Liver (tissue), 9 donors: ENCODE measurements around the gene SYT17. TPM values are rescaled to one million over a fixed set of nuclear protein-coding genes. Genes with fewer than 3 reads are reported as not detected.

Experiments
- DNase-seq: peaks from one replicate; pipeline ENCODE4 v3.0.0-alpha.2; 2017; ENCODE audit warnings: low spot score
- H3K27ac ChIP-seq, 2 donors: one replicate each; pipeline ENCODE4 v1.7.0; 2013; ENCODE audit warnings: inconsistent platforms in 2 of 2, low read length in 2 of 2, control low read depth in 1 of 2, low read depth in 1 of 2, mild to moderate bottlenecking in 1 of 2
- H3K27me3 ChIP-seq, 4 donors: one replicate each; pipeline versions ENCODE4 v1.6.1 to v1.7.0; 2013; ENCODE audit warnings: low read length in 3 of 4, inconsistent platforms in 1 of 4, mild to moderate bottlenecking in 1 of 4, moderate library complexity in 1 of 4; ENCODE audit not compliant: control insufficient read depth in 4 of 4, insufficient read depth in 4 of 4
- H3K36me3 ChIP-seq, 4 donors: one replicate each; pipeline versions ENCODE4 v1.6.1 to v1.7.0; 2013; ENCODE audit warnings: low read length in 3 of 4, mild to moderate bottlenecking in 3 of 4, low read depth in 1 of 4, moderate library complexity in 1 of 4; ENCODE audit not compliant: control insufficient read depth in 4 of 4, insufficient read depth in 3 of 4
- H3K4me1 ChIP-seq, 4 donors: one replicate each; pipeline versions ENCODE4 v1.6.1 to v1.7.0; 2013; ENCODE audit warnings: low read length in 3 of 4, mild to moderate bottlenecking in 3 of 4, moderate library complexity in 1 of 4; ENCODE audit not compliant: control insufficient read depth in 4 of 4, insufficient read depth in 4 of 4
- H3K4me3 ChIP-seq, 3 donors: one replicate each; pipeline versions ENCODE4 v1.6.1 to v1.7.0; 2013; ENCODE audit warnings: low read length in 3 of 3, control low read depth in 1 of 3, low read depth in 1 of 3, mild to moderate bottlenecking in 1 of 3
- H3K9ac ChIP-seq, 2 donors: one replicate each; pipeline ENCODE4 v1.7.0; 2013; ENCODE audit warnings: low read length in 2 of 2, mild to moderate bottlenecking in 2 of 2, moderate library complexity in 2 of 2, control low read depth in 1 of 2, low read depth in 1 of 2
- H3K9me3 ChIP-seq, 4 donors: one replicate each; pipeline versions ENCODE4 v1.6.1 to v1.7.0; 2013; ENCODE audit warnings: low read length in 3 of 4; ENCODE audit not compliant: control insufficient read depth in 4 of 4
- CTCF ChIP-seq: fragments of 150-350 bp; IDR thresholded peaks from 2 replicates; pipeline ENCODE4 v1.5.1; 2017; ENCODE audit warnings: improper control_type of control experiment, low read depth, low read length; ENCODE audit not compliant: missing input control
- EGR1 ChIP-seq, 2 donors: IDR thresholded peaks; 2 replicates each; pipeline ENCODE4 v1.6.1; 2016 to 2018; ENCODE audit warnings: antibody characterized with exemption in 2 of 2, low read depth in 2 of 2
- FOXA1 ChIP-seq: IDR thresholded peaks from 2 replicates; pipeline ENCODE4 v1.6.1; 2016; ENCODE audit warnings: antibody characterized with exemption
- FOXA2 ChIP-seq: IDR thresholded peaks from 2 replicates; pipeline ENCODE4 v1.6.1; 2016; ENCODE audit warnings: antibody characterized with exemption
- GABPA ChIP-seq, 2 donors: IDR thresholded peaks in 1 of 2; conservative IDR thresholded peaks in 1 of 2; 2 replicates each; pipeline ENCODE4 v1.6.1; 2016; ENCODE audit warnings: antibody characterized with exemption in 2 of 2, mild to moderate bottlenecking in 1 of 2, moderate library complexity in 1 of 2
- HNF4A ChIP-seq, 2 donors: conservative IDR thresholded peaks; 2 replicates each; pipeline ENCODE4 v1.6.1; 2016; ENCODE audit warnings: antibody characterized with exemption in 2 of 2, mild to moderate bottlenecking in 2 of 2
- HNF4G ChIP-seq: IDR thresholded peaks from 2 replicates; pipeline ENCODE4 v1.6.1; 2016; ENCODE audit warnings: antibody characterized with exemption
- JUND ChIP-seq, 2 donors: IDR thresholded peaks; 2 replicates each; pipeline ENCODE4 v1.6.1; 2016; ENCODE audit warnings: antibody characterized with exemption in 2 of 2
- NR2F2 ChIP-seq: IDR thresholded peaks from 2 replicates; pipeline ENCODE4 v1.6.1; 2016; ENCODE audit warnings: antibody characterized with exemption
- RAD21 ChIP-seq, 2 donors: IDR thresholded peaks; 2 replicates each; pipeline ENCODE4 v1.6.1; 2016; ENCODE audit warnings: antibody characterized with exemption in 2 of 2, mild to moderate bottlenecking in 2 of 2
- RXRA ChIP-seq, 2 donors: IDR thresholded peaks; 2 replicates each; pipeline ENCODE4 v1.6.1; 2017 to 2018; ENCODE audit warnings: antibody characterized with exemption in 2 of 2, mild to moderate bottlenecking in 1 of 2
- SP1 ChIP-seq: IDR thresholded peaks from 2 replicates; pipeline ENCODE4 v1.6.1; 2018; ENCODE audit warnings: antibody characterized with exemption, mild to moderate bottlenecking
- TAF1 ChIP-seq: conservative IDR thresholded peaks from 2 replicates; pipeline ENCODE4 v1.6.1; 2016; ENCODE audit warnings: antibody characterized with exemption, mild to moderate bottlenecking
- YY1 ChIP-seq: IDR thresholded peaks from 2 replicates; pipeline ENCODE4 v1.6.1; 2016; ENCODE audit warnings: antibody characterized with exemption, mild to moderate bottlenecking
- WGBS: extraction: QIAGEN DNeasy Blood & Tissue Kit; methylation state at CpG from one replicate; pipeline ENCODE4 v1.1.7; 2013; 5-methylcytosine and 5-hydroxymethylcytosine counted together
- polyA plus RNA-seq, 2 donors: library from polyadenylated mRNA; stranded (reverse) in 1 of 2; unstranded in 1 of 2; fragments of 200-250 nt in 1 of 2; fragments of >200 nt in 1 of 2; fragmentation: Nextera tagmentation in 1 of 2; extraction: Ambion mirVana in 1 of 2; gene quantifications; one replicate each; pipeline versions ENCODE4 v1.2.1 to v1.2.3, GENCODE V29; 2013 to 2015
- total RNA-seq, 2 donors: library from RNA; depleted of rRNA; stranded (reverse); fragments of >200 nt; gene quantifications; one replicate each; pipeline ENCODE4 v1.2.3, GENCODE V29; 2014
- TF ChIP-seq, protein P1 (sequence below): IDR thresholded peaks from 2 replicates; pipeline ENCODE4 v1.6.1; 2016; ENCODE audit warnings: antibody characterized with exemption, mild to moderate bottlenecking
- TF ChIP-seq, protein P2 (sequence below): IDR thresholded peaks from 2 replicates; pipeline ENCODE4 v1.6.1; 2016; ENCODE audit warnings: antibody characterized with exemption
- TF ChIP-seq, protein P3 (sequence below): IDR thresholded peaks from 2 replicates; pipeline ENCODE4 v1.6.1; 2016; ENCODE audit warnings: antibody characterized with exemption
- donor health status: healthy.
- donor health status: healthy.
- donor health status: healthy.
- donor health status: healthy.
- donor health status: healthy.

The SYT17 gene
- total and polyA plus RNA-seq, 4 donors = 2.5 to 7.7 (median 5.5) TPM

DNA sequence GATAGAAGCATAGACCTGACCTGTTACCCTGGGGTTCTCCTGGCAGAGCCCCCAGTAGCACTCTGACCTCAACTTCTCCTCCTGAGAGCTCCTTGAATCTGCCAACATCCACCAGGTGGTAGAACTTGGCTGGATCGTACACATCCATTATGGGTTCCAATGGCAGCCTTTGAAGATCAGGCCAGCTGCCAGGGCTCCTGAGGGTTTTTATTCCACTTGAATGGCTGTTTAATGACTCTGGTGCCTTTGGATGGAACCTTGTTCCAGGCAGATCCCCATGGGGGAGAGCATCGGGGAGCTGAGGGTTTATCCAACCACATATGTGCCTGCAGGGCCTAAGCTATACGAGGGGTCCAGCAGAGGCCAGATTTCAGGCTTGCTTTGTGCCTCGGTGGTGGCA lies 70.4 kb downstream of the SYT17 start:
- Histone ChIP-seq H3K4me3 (no peak overlapping the region), H3K27me3 (no peaks in the 10 kb centered on the region), H3K27ac (no peak overlapping the region), H3K4me1 (no peaks in the 10 kb centered on the region), H3K36me3 (peaks cover 2 to 19% (median 7%) of the 10 kb centered on the region in 4 donors), H3K9ac (no peak overlapping the region), H3K9me3 (peaks cover 0 to 6% (median 3%) of the 10 kb centered on the region in 4 donors)
- TF ChIP-seq, protein P1, sequence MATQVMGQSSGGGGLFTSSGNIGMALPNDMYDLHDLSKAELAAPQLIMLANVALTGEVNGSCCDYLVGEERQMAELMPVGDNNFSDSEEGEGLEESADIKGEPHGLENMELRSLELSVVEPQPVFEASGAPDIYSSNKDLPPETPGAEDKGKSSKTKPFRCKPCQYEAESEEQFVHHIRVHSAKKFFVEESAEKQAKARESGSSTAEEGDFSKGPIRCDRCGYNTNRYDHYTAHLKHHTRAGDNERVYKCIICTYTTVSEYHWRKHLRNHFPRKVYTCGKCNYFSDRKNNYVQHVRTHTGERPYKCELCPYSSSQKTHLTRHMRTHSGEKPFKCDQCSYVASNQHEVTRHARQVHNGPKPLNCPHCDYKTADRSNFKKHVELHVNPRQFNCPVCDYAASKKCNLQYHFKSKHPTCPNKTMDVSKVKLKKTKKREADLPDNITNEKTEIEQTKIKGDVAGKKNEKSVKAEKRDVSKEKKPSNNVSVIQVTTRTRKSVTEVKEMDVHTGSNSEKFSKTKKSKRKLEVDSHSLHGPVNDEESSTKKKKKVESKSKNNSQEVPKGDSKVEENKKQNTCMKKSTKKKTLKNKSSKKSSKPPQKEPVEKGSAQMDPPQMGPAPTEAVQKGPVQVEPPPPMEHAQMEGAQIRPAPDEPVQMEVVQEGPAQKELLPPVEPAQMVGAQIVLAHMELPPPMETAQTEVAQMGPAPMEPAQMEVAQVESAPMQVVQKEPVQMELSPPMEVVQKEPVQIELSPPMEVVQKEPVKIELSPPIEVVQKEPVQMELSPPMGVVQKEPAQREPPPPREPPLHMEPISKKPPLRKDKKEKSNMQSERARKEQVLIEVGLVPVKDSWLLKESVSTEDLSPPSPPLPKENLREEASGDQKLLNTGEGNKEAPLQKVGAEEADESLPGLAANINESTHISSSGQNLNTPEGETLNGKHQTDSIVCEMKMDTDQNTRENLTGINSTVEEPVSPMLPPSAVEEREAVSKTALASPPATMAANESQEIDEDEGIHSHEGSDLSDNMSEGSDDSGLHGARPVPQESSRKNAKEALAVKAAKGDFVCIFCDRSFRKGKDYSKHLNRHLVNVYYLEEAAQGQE = no peak
- no peak for TF ChIP-seq EGR1 (IDR thresholded peaks at IDR 0.05; ENCODE audit: low read depth in 2 of 2)
- no peak for TF ChIP-seq CTCF
- TF ChIP-seq, protein P2, sequence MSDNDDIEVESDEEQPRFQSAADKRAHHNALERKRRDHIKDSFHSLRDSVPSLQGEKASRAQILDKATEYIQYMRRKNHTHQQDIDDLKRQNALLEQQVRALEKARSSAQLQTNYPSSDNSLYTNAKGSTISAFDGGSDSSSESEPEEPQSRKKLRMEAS = no peak
- TF ChIP-seq RXRA (IDR thresholded peaks at IDR 0.05) = no peak
- TF ChIP-seq, protein P3, sequence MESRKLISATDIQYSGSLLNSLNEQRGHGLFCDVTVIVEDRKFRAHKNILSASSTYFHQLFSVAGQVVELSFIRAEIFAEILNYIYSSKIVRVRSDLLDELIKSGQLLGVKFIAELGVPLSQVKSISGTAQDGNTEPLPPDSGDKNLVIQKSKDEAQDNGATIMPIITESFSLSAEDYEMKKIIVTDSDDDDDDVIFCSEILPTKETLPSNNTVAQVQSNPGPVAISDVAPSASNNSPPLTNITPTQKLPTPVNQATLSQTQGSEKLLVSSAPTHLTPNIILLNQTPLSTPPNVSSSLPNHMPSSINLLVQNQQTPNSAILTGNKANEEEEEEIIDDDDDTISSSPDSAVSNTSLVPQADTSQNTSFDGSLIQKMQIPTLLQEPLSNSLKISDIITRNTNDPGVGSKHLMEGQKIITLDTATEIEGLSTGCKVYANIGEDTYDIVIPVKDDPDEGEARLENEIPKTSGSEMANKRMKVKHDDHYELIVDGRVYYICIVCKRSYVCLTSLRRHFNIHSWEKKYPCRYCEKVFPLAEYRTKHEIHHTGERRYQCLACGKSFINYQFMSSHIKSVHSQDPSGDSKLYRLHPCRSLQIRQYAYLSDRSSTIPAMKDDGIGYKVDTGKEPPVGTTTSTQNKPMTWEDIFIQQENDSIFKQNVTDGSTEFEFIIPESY = no peak
- TF ChIP-seq FOXA1 = no peak
- TF ChIP-seq GABPA (IDR thresholded peaks at IDR 0.05 in 1 of 2, conservative IDR thresholded peaks at IDR 0.05 in 1 of 2) = no peak
- TF ChIP-seq SP1 = no peak
- TF ChIP-seq FOXA2 = no peak
- TF ChIP-seq HNF4G = no peak
- TF ChIP-seq JUND (IDR thresholded peaks at IDR 0.05) = no peak
- no peak for TF ChIP-seq TAF1
- TF ChIP-seq HNF4A (conservative IDR thresholded peaks at IDR 0.05) = no peak
- TF ChIP-seq RAD21 (IDR thresholded peaks at IDR 0.05) = no peak
- TF ChIP-seq YY1 = no peak
- TF ChIP-seq NR2F2 = no peak
- WGBS = 91% methylated on average over 4 of the region's 4 CpGs
- DNase-seq = no peak
